ENCODE data around the gene MYO10.
"Not testable (repeated sequence)": the region's sequence is repeated elsewhere in the genome, so short reads cannot be mapped to it uniquely, and the experiment has no call there.

Gene MYO10

DNA sequence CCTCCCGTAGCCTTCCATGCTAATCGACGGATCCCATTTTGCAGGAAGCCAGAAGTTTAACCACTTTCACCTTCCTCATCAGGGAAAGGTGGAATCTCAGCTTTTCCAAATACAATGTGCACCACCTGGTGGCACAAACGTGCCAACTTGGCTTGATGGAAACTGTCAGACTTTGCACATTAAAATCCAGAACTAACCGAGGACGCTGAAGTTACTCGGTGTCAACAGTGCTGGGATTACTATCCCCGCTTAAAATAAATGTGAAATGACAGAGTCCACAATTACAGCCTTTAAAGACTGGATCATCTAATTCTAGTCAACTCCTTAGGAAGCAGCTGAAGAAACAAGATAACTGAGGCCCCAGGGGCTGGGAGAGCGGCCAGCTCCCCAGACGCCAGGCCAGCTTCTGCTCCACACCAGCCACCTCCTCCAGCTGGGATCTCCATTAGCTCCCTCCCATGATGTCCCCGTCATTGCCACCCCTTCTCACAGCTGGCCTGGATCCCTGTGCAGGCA is 269.1 kb downstream of the MYO10 start:
- no peaks in the 10 kb centered on the region for H3K9me3 ChIP-seq (ENCODE audit: low read length)
- H3K4me1 ChIP-seq (ENCODE audit: insufficient read depth, low read length), result no peaks in the 10 kb centered on the region
- H3K4me3 ChIP-seq (ENCODE audit: low read length), result no peak overlapping the region
- H3K36me3 ChIP-seq (ENCODE audit: insufficient read depth, low read length), result peaks cover 71% of the 10 kb centered on the region
- no peaks in the 10 kb centered on the region for H3K27me3 ChIP-seq (ENCODE audit: insufficient read depth, low read length)
- H2AFZ ChIP-seq (ENCODE audit: low read depth, low read length), result no peak overlapping the region

DNA sequence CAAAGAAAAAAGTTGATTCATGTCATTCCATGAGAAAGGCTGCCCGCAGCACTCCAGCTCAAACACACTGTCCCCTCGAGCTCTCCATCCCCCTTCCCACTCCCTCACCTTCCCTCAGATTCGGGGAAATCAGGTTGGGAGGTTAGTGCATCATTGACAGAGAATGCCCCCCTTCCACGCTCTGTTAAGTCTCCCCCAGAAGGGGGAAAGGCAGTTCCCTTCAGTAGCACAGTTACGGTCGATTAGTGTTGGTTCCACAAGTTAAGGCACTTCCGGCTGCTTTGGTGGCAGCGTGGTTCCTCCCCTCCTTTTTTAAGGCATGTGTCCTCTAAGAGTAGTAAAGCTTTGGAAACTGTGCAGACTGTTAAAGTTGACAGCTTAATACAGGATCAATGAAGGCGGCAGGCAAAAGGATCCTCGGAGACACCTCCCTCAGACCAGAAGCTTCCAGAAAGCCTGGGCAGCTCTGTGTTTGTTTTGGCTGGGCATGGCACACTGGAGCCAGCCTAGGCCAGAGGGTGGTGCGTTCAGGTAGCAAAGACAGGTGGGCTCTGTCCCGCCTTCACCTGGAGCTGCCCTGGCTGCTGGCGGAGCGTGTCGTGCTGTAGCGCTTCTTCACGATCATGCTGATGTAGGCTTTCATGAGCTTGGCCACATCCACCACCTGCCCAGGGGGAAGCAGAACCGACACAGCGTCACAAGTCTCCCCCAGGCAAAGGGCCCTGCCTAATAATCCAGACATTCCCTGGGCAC is 269.8 kb downstream of the MYO10 start:
- Histone ChIP-seq H3K4me1 (ENCODE audit: insufficient read depth, low read length) (no peaks in the 10 kb centered on the region), H3K36me3 (ENCODE audit: insufficient read depth, low read length) (peaks cover 65% of the 10 kb centered on the region), H3K27me3 (ENCODE audit: insufficient read depth, low read length) (no peaks in the 10 kb centered on the region), H3K4me3 (ENCODE audit: low read length) (no peak overlapping the region), H2AFZ (ENCODE audit: low read depth, low read length) (no peak overlapping the region), H3K9me3 (ENCODE audit: low read length) (no peaks in the 10 kb centered on the region)

DNA sequence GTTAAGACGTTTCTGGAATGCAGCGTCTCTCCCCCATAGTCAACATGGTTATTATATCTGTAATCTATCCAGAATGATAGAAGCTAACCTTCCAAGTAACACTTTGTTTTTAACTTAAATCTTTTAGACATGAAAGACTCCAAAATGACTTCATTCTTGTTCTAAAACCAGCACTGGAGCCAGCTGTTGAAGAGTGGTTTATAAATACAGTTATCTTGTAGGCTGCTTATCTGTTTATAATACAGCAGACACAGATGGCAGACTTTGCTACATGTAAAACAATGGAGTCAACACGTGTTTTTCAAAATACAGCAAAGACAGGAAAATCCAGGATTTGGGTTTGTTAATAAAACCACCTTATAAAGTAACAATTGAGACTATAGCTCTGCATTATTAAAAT is 270.5 kb downstream of the MYO10 start:
- Histone ChIP-seq H2AFZ (ENCODE audit: low read depth, low read length) (no peak overlapping the region), H3K9me3 (ENCODE audit: low read length) (no peaks in the 10 kb centered on the region), H3K4me3 (ENCODE audit: low read length) (no peak overlapping the region), H3K27me3 (ENCODE audit: insufficient read depth, low read length) (no peaks in the 10 kb centered on the region), H3K36me3 (ENCODE audit: insufficient read depth, low read length) (peaks cover 58% of the 10 kb centered on the region), H3K4me1 (ENCODE audit: insufficient read depth, low read length) (no peaks in the 10 kb centered on the region)

DNA sequence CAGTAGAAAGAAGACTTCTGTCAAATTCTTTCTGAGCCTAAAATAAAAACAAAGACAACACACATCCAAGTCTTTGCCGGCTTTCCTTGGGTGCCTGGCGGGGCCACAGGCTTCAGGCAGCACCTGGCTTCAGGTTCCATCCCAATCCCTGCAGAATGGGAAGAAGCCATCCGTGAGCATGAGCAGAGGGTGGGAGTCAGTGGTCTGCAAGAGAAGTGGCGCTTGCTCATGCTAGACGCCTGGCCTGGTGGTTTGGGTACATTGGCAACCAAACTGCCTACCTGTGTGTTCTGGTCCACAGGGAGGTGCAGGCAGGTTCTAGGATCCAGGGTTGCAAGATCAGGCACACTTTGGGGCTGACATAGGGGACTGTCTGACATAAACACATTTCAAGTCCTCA is 271.7 kb downstream of the MYO10 start:
- Histone ChIP-seq H3K27me3 (ENCODE audit: insufficient read depth, low read length) (no peaks in the 10 kb centered on the region), H3K4me3 (ENCODE audit: low read length) (no peak overlapping the region), H3K4me1 (ENCODE audit: insufficient read depth, low read length) (peaks cover 5% of the 10 kb centered on the region), H3K36me3 (ENCODE audit: insufficient read depth, low read length) (peaks cover 52% of the 10 kb centered on the region), H2AFZ (ENCODE audit: low read depth, low read length) (no peak overlapping the region), H3K9me3 (ENCODE audit: low read length) (no peaks in the 10 kb centered on the region)

DNA sequence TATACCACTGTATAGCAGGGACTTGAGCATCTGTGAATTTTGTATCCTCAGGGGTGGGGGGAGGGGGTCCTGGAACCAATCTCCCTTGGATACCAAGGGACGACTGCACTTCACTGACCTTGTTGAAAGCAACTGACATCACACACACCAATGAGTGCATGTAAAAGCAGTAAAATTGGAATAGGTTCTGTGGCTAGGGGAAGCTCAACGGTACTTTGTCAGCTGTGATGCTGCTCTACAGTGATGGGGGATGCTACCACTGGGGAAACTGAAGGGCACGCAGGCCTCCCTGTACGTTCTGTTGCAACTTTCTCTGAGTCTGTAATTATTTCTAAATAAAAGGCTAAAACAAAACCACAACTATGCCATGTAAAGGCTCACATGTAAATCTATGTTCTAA is 272.2 kb downstream of the MYO10 start:
- H3K4me1 ChIP-seq (ENCODE audit: insufficient read depth, low read length), result peaks cover 5% of the 10 kb centered on the region
- H3K4me3 ChIP-seq (ENCODE audit: low read length), result no peak overlapping the region
- peaks cover 50% of the 10 kb centered on the region for H3K36me3 ChIP-seq (ENCODE audit: insufficient read depth, low read length)
- H3K27me3 ChIP-seq (ENCODE audit: insufficient read depth, low read length), result no peaks in the 10 kb centered on the region
- no peak overlapping the region for H2AFZ ChIP-seq (ENCODE audit: low read depth, low read length)
- H3K9me3 ChIP-seq (ENCODE audit: low read length), result no peaks in the 10 kb centered on the region

DNA sequence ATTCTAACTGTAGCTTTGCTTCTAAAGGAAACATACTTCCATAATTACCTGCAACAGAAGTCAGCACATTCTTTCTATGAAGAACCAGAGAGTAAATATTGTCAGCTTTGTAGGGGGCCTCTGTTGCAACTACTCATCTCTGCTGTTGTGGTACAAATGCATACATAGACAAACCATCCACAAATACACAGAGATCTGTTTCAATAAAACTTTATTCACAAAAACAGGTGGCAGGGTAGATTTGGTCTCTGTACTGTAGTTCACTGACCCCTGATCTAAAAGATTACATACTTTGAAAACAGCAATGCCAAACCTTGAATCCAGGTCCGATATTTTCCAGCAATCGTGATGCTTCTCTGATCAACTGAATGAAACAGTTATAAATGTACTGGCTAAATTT is 274.4 kb downstream of the MYO10 start:
- Histone ChIP-seq H2AFZ (ENCODE audit: low read depth, low read length) (no peak overlapping the region), H3K4me3 (ENCODE audit: low read length) (no peak overlapping the region), H3K9me3 (ENCODE audit: low read length) (no peaks in the 10 kb centered on the region), H3K27me3 (ENCODE audit: insufficient read depth, low read length) (no peaks in the 10 kb centered on the region), H3K36me3 (ENCODE audit: insufficient read depth, low read length) (peaks cover 29% of the 10 kb centered on the region), H3K4me1 (ENCODE audit: insufficient read depth, low read length) (peaks cover 5% of the 10 kb centered on the region)

DNA sequence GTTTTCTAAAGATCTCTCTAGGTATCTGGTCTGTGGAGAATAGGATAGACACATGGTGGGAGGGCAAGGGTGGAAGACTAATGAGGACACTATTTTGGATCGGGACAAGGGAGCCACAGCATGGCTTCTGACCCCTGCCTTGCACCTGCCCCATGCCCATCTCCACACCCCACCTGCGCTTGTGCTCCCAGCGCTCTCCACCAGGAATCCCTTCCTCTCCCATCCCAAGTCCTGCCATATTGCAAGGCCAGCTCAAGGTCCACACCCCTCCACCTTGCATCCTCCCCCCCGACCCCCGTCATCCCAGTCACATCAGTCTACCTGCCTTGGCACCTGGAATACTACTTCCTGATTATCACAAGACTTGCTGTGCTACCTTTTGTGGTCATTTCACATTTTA is 275.1 kb downstream of the MYO10 start:
- no peak overlapping the region for H2AFZ ChIP-seq (ENCODE audit: low read depth, low read length)
- no peaks in the 10 kb centered on the region for H3K27me3 ChIP-seq (ENCODE audit: insufficient read depth, low read length)

DNA sequence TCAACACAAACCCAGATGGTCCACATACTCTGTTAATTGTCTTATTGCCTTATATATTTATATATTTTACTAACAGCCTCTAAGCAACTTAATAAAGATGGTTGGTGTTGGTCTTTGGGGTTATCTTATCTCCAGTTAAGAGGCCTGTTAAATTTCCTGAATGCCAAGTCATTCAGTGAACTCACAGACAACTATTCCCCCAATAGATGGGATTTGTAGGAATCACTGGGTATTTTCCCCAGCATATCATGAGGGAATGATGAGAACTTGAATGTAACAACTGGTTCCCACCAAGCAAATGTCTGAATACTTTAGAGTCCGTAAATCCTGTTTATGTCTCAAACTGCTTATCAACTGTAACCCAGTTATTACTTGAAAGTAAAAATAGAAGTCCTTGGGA is 276.6 kb downstream of the MYO10 start:
- H3K9me3 ChIP-seq (ENCODE audit: low read length), result no peaks in the 10 kb centered on the region
- peaks cover 10% of the 10 kb centered on the region for H3K36me3 ChIP-seq (ENCODE audit: insufficient read depth, low read length)
- H3K4me3 ChIP-seq (ENCODE audit: low read length), result no peak overlapping the region
- H3K27me3 ChIP-seq (ENCODE audit: insufficient read depth, low read length), result no peaks in the 10 kb centered on the region
- H3K4me1 ChIP-seq (ENCODE audit: insufficient read depth, low read length), result peaks cover 5% of the 10 kb centered on the region
- no peak overlapping the region for H2AFZ ChIP-seq (ENCODE audit: low read depth, low read length)

More for the DNA sequence above, 275.1 kb downstream of the MYO10 start:
- Histone ChIP-seq H3K36me3 (ENCODE audit: insufficient read depth, low read length) (peaks cover 21% of the 10 kb centered on the region), H3K9me3 (ENCODE audit: low read length) (no peaks in the 10 kb centered on the region), H3K4me1 (ENCODE audit: insufficient read depth, low read length) (peaks cover 5% of the 10 kb centered on the region), H3K4me3 (ENCODE audit: low read length) (no peak overlapping the region)

DNA sequence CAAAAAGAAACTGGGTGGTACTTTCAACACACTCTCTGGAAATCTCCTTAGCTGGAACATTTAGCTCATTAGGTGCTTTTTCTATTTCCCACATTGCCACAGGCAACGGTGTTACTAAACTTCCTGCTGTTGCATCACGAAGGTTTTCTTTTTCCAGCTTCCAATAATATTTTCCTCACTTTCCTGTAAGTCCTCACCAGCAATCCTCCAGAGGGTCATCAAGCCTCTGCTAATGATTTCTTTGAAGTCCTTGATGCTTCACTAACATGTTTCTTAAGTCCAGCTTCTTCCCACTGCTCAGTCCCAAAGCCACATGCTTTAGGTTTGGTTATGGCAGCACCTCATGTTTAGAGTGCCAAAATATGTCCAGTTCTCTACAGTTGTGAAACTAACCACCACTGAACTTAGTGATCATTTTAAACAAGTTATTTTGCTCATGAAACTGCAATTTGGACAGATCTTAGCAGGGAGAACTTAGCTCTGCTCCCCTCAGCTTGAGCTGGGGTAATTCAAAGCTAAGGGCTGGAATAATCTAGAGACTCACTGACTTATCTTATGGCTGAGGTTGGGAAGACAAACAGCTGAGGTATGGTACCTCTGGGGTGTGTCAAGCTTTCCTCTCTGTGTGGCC is 279.4 kb downstream of the MYO10 start:
- no peaks in the 10 kb centered on the region for H3K9me3 ChIP-seq (ENCODE audit: low read length)
- H3K27me3 ChIP-seq (ENCODE audit: insufficient read depth, low read length), result no peaks in the 10 kb centered on the region
- no peak overlapping the region for H3K4me3 ChIP-seq (ENCODE audit: low read length)

DNA sequence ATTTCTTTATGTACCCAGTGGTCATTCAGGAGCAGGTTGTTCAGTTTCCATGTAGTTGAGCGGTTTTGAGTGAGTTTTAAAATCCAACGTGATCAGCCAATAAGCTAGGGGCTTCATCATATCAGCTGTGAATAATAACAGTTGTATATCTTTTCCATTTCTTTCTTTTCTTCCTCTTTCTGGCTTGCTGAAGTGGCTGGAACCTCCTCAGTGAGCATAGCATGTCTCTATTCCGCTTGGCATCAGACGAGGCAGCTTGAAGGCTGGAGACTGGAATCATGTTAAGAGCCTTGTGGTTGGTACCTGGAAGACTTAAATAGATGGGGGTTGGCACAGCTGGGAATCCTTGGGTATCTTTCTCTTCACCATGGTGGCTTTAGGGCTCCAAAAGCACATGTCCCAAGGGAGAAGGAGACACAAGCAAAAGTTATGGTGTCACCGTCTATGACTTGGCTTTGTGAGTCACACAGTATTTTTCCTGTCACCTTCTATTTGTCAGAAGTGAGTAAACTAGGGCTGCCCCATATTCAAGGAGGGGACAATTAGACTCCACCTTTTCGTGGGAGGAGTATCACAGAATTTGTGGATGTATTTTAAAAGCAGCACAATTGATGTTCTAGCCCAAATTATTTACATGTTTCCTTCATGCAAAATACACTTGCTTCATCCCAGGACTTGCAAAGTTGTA is 281.3 kb downstream of the MYO10 start:
- H3K9me3 ChIP-seq (ENCODE audit: low read length), result no peaks in the 10 kb centered on the region
- H3K4me1 ChIP-seq (ENCODE audit: insufficient read depth, low read length), result no peaks in the 10 kb centered on the region
- H3K36me3 ChIP-seq (ENCODE audit: insufficient read depth, low read length), result no peaks in the 10 kb centered on the region
- no peak overlapping the region for H2AFZ ChIP-seq (ENCODE audit: low read depth, low read length)
- no peaks in the 10 kb centered on the region for H3K27me3 ChIP-seq (ENCODE audit: insufficient read depth, low read length)
- H3K4me3 ChIP-seq (ENCODE audit: low read length), result no peak overlapping the region

More for the DNA sequence above, 279.4 kb downstream of the MYO10 start:
- H3K4me1 ChIP-seq (ENCODE audit: insufficient read depth, low read length), result peaks cover 5% of the 10 kb centered on the region
- H2AFZ ChIP-seq (ENCODE audit: low read depth, low read length), result no peak overlapping the region
- no peaks in the 10 kb centered on the region for H3K36me3 ChIP-seq (ENCODE audit: insufficient read depth, low read length)

DNA sequence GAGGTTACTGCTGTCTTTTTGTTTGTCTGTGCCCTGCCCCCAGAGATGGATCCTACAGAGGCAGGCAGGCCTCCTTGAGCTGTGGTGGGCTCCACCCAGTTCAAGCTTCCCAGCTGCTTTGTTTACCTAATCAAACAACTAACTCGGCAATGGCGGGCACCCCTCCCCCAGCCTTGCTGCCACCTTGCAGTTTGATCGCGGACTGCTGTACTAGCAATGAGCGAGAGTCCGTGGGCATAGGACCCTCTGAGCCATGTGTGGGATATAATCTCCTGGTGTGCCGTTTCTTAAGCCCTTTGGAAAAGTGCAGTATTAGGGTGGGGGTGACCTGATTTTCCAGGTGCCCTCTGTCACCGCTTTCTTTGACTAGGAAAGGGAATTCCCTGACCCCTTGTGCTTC is 287.3 kb downstream of the MYO10 start:
- H3K36me3 ChIP-seq (ENCODE audit: insufficient read depth, low read length); H3K9me3 ChIP-seq (ENCODE audit: low read length); H2AFZ ChIP-seq (ENCODE audit: low read depth, low read length); H3K27me3 ChIP-seq (ENCODE audit: insufficient read depth, low read length); H3K4me1 ChIP-seq (ENCODE audit: insufficient read depth, low read length); H3K4me3 ChIP-seq (ENCODE audit: low read length): not testable (repeated sequence)

DNA sequence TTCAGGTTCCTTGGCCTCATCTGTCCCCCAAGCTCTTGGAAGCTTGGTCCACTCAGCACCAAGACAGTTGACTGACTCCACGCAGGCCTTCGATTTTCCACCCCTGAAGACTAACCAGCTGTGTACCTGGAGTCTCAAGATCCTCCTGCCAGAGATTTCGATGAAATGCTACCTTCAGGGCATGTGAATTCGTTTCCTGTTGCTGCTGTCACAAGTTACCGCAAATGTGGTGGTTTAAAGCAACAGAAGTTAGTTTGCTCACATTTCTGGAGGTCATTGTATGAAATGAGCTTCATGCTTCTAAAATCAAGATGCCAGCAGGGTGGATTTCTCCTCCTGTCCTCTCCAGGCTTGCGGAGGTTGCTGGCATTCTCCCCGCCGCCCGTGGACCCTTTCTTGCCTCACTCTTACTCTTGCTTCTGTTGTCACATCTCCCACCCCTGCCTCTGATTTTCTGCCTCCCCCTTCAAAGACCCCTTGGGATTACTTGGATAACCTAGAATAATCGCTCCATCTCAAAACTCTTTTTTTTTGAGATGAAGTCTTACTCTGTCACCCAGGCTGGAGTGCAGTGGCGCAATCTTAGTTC is 291.7 kb downstream of the MYO10 start:
- Histone ChIP-seq H3K36me3 (ENCODE audit: insufficient read depth, low read length) (no peaks in the 10 kb centered on the region), H3K4me1 (ENCODE audit: insufficient read depth, low read length) (peaks cover 11% of the 10 kb centered on the region), H3K4me3 (ENCODE audit: low read length) (no peak overlapping the region), H2AFZ (ENCODE audit: low read depth, low read length) (no peak overlapping the region), H3K9me3 (ENCODE audit: low read length) (no peaks in the 10 kb centered on the region), H3K27me3 (ENCODE audit: insufficient read depth, low read length) (no peaks in the 10 kb centered on the region)

DNA sequence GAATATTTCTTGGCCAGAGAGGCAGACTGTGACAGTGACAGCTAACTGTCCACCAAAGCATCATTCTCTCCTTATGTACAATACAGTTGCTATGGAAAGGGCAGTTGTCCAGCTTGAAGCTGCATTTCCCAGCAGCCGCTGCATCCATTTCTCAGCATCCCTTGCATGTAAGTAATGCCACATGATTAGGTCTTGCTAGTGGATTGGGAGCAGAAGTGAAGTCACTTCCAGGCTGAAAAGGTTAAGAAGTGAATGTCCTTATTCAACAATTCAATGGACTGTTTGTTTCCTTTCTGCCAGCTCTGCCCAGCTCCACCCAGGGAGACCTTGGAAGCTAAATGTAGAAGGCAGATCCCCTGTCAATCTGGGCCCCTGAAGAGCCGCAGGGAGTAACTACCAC is 293.2 kb downstream of the MYO10 start:
- H2AFZ ChIP-seq (ENCODE audit: low read depth, low read length), result no peak overlapping the region
- H3K27me3 ChIP-seq (ENCODE audit: insufficient read depth, low read length), result no peaks in the 10 kb centered on the region
- H3K36me3 ChIP-seq (ENCODE audit: insufficient read depth, low read length), result no peaks in the 10 kb centered on the region
- H3K9me3 ChIP-seq (ENCODE audit: low read length), result peaks cover 3% of the 10 kb centered on the region
- no peak overlapping the region for H3K4me3 ChIP-seq (ENCODE audit: low read length)
- H3K4me1 ChIP-seq (ENCODE audit: insufficient read depth, low read length), result peaks cover 11% of the 10 kb centered on the region

All from neuron (in vitro differentiated cells).